Epithelial cell of proximal tubule (primary cell): Measurements from ENCODE around the gene CD302. TPM values are rescaled to one million over a fixed set of nuclear protein-coding genes. Genes with fewer than 3 reads are reported as not detected.
"Not testable (repeated sequence)": the region's sequence is repeated elsewhere in the genome, so short reads cannot be mapped to it uniquely, and the experiment has no call there.

Source experiments
- DNase-seq: peaks from one replicate; pipeline ENCODE4 v3.0.0-alpha.2; 2011; ENCODE audit warnings: low read depth
- H3K4me3 ChIP-seq: 2 replicates; pipeline ENCODE4 v1.5.1; 2011; ENCODE audit warnings: low read depth, mild to moderate bottlenecking, low read length
- total RNA-seq: library from RNA; depleted of rRNA; stranded (reverse); fragments of >200 nt; gene quantifications from 2 replicates; pipeline ENCODE4 v1.2.3, GENCODE V29; 2015
- TF ChIP-seq, protein P1 (sequence below): conservative IDR thresholded peaks from 2 replicates; pipeline ENCODE4 v1.5.1; 2012; ENCODE audit warnings: low read depth, mild to moderate bottlenecking, low read length

Gene CD302
- total RNA-seq, 1 donor from 2014 or later, result 1.7 TPM

DNA sequence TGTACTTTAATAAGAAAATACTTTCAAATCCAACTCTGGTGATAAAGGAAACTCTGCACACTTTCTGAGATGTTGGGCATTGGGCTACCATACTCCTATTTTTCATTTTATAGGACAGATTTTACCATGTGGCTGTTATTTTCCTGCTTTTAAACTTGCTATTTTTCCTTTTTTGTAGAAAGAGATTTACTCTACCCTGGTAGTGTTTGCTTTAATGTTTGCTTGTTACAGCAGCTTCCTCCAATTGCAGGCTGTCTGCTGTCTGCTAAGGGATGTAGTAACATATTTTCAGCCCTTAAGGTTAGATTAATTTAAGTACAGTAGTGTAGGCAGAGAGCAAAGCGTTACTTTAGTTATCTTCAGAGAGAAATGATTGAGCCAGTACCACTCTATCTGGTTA, 47.1 kb downstream of the CD302 start:
- H3K4me3 ChIP-seq, result no peak overlapping the region
- DNase-seq, result no peak
- TF ChIP-seq, protein P1, sequence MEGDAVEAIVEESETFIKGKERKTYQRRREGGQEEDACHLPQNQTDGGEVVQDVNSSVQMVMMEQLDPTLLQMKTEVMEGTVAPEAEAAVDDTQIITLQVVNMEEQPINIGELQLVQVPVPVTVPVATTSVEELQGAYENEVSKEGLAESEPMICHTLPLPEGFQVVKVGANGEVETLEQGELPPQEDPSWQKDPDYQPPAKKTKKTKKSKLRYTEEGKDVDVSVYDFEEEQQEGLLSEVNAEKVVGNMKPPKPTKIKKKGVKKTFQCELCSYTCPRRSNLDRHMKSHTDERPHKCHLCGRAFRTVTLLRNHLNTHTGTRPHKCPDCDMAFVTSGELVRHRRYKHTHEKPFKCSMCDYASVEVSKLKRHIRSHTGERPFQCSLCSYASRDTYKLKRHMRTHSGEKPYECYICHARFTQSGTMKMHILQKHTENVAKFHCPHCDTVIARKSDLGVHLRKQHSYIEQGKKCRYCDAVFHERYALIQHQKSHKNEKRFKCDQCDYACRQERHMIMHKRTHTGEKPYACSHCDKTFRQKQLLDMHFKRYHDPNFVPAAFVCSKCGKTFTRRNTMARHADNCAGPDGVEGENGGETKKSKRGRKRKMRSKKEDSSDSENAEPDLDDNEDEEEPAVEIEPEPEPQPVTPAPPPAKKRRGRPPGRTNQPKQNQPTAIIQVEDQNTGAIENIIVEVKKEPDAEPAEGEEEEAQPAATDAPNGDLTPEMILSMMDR, result no peak

DNA sequence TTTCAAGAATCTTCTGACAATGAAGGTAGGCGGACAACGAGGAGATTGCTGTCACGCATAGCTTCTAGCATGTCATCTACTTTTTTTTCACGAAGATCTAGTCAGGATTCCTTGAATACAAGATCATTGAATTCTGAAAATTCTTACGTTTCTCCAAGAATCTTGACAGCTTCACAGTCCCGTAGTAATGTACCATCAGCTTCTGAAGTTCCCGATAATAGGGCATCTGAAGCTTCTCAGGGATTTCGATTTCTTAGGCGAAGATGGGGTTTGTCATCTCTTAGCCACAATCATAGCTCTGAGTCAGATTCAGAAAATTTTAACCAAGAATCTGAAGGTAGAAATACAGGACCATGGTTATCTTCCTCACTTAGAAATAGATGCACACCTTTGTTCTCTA, 49.9 kb downstream of the CD302 start:
- TF ChIP-seq, protein P1, result no peak
- no peak for DNase-seq
- H3K4me3 ChIP-seq, result no peak overlapping the region

DNA sequence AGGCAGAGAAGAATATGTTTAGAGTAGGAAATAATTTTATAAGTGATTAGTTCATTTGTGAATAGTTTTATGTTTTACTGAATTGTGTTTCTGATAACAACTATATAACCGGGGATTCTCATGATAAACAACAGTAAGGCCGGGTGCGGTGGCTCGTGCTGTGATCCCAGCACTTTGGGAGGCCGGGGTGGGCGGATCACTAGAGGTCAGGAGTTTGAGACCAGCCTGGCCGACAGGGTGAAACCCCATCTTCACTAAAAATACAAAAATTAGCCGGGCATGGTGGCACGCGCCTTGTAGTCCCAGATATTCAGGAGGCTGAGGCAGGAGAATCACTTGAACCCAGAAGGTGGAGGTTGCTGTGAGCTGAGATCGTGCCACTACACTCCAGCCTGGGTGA, 52.8 kb downstream of the CD302 start:
- not testable (repeated sequence) for H3K4me3 ChIP-seq, DNase-seq

DNA sequence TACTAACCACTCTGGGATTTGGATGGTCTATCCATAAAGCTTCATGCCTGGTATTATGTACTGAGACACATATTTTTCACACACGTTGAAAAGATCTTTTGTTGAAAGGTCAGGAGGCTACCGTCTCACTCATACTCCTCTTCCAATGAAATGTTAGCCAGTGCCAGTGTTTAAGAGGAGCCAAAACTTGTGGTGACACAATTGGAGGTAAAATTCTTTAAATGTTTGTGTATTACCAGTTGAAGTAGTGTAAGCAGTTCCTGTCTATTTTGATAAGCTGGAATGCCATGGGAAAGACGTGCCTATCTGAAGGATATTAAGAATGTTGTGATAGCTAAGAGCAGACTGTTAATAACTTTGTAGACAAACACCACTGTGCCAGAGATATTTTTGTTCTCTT, 53.6 kb downstream of the CD302 start:
- no peak for DNase-seq
- TF ChIP-seq, protein P1, result no peak
- no peak overlapping the region for H3K4me3 ChIP-seq

DNA sequence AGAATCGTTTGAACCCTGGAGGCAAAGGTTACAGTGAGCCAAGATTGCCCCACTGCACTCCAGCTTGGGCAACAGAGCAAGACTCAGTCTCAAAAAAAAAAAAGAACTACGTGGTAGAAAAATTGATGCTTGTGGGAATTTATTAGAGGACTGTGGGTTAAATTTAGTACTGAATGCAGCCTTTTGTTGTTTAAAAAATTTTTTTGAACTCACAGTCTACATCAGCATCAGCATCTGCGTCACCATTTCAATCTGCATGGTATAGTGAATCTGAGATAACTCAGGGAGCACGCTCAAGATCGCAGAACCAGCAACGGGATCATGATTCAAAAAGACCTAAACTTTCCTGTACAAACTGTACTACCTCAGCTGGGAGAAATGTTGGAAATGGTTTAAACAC, 55.2 kb downstream of the CD302 start:
- no peak overlapping the region for H3K4me3 ChIP-seq
- TF ChIP-seq, protein P1, result no peak
- no peak for DNase-seq

DNA sequence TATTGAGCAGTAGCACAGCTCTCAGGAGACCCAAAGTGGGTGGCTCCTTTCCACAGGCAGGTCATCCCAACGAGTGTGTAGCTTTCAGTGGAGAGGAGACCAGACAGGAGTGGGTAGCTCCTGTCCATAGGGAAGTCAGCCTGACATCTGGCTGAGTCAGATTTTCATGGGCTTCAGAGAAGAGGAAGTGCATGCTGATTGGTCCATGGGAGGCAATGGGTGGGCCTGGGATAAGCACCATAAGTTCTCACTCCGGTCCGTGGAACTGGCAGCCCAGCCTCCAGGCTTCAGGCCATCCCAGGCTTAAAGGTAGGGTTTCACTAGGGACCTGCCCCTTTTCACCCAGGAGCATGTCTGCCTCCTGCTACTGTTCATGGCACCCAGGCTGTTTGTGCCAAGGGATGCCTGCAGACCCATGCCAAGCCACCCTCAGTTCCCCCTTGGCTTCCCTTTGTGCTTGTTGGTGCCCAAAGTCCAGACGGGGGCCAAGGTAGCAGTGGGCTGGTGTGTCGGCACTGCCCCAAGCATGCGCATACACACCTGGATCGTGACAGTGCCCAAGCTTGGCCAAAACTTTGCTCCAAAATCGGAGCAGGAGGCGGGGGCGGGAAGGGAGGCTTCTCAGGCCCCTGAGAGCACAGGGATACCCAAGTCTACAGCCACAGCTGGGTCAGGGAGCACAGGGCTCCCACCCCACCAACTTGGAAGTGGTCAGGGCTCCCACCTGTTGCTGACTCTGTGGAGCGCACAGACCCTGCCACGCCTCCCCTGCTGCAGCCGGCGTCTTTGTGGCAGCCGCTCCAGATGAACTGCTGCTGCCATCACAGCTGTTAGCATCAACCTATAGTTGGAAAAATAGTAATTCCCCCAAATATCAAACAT, 59.3 kb downstream of the CD302 start:
- TF ChIP-seq, protein P1, result no peak
- no peak for DNase-seq
- H3K4me3 ChIP-seq, result no peak overlapping the region

DNA sequence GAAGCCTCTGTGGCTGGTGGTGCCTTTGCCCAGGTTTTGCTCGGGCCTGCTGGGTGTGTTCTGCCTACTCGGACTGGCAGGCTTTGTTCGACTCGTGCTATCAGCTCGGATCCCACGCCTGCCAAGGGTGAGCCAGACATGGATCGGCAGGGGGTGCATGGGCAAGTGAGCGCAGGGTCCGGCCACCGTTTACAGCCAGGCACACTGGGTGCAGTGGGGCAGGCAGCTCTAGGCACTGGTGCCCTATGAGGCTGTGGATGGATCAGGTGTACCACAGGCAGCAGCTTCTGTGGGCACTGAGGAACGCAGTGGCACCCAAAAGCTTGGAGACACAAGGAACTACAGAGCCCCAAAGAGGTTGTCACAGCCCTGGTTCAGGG, 60.1 kb downstream of the CD302 start:
- H3K4me3 ChIP-seq, result no peak overlapping the region
- TF ChIP-seq, protein P1, result no peak
- no peak for DNase-seq
